H1 (cell line): ENCODE results near the gene ROBO2. TPM values are rescaled to one million over a fixed set of nuclear protein-coding genes. Genes with fewer than 3 reads are reported as not detected.
A peak's percentile ranks its signal among the peaks of the same experiment; 100 is the strongest.

ENCODE experiments used
- CTCF ChIA-PET: fragments of 300-600 bp; sonication (Branson Sonifier 250); formaldehyde crosslinking; loops from one replicate; lab custom pipeline; 2021; ENCODE audit not compliant: partially characterized antibody; lab: Charles Lee
- POLR2A ChIA-PET: fragments of 300-600 bp; sonication (Branson Sonifier 250); formaldehyde crosslinking; loops from one replicate; lab custom pipeline; 2021; ENCODE audit warnings: inconsistent platforms; ENCODE audit not compliant: partially characterized antibody; lab: Charles Lee
- DNase-seq, 2 experiments: peaks; one replicate each; pipeline versions ENCODE4 v3.0.0 to v3.0.0-alpha.2; 2010 to 2022; ENCODE audit warnings: low spot score in 2 of 2, low read depth in 1 of 2, mixed read lengths in 1 of 2
- FAIRE-seq: peaks from 2 replicates; lab custom pipeline; 2011; peaks lifted over from hg19 to GRCh38; lab: Jason Lieb, UNC
- H2AFZ ChIP-seq: 2 replicates; pipeline ENCODE4 v1.8.1; 2012; ENCODE audit warnings: low read length, inconsistent platforms
- H2AK5ac ChIP-seq: 2 replicates; pipeline ENCODE4 v1.6.1; 2013; ENCODE audit warnings: low read depth, low read length
- H2BK120ac ChIP-seq: replicated peaks from 2 replicates; pipeline ENCODE3; 2013; ENCODE audit warnings: low read depth, low read length, inconsistent platforms
- H2BK12ac ChIP-seq: 2 replicates; pipeline ENCODE4 v1.6.1; 2013; ENCODE audit warnings: low read depth, low read length
- H2BK15ac ChIP-seq: 2 replicates; pipeline ENCODE4 v1.6.1; 2013; ENCODE audit warnings: low read length
- H2BK20ac ChIP-seq: 2 replicates; pipeline ENCODE4 v1.6.1; 2013; ENCODE audit warnings: low read length
- H2BK5ac ChIP-seq: 2 replicates; pipeline ENCODE4 v1.6.1; 2013; ENCODE audit warnings: low read depth, low read length
- H3K14ac ChIP-seq: 2 replicates; pipeline ENCODE4 v1.6.1; 2013; ENCODE audit warnings: inconsistent platforms; ENCODE audit not compliant: insufficient read length
- H3K18ac ChIP-seq: 2 replicates; pipeline ENCODE4 v1.6.1; 2013; ENCODE audit warnings: low read length; ENCODE audit errors: extremely low read depth
- H3K23ac ChIP-seq: 2 replicates; pipeline ENCODE4 v1.6.1; 2013; ENCODE audit warnings: inconsistent platforms; ENCODE audit not compliant: insufficient read length
- H3K23me2 ChIP-seq: 2 replicates; pipeline ENCODE4 v1.6.1; 2013; ENCODE audit warnings: low read depth, low read length
- H3K27ac ChIP-seq: 2 replicates; pipeline ENCODE4 v1.6.1; 2011; ENCODE audit warnings: low read depth, low read length, inconsistent platforms
- H3K27me3 ChIP-seq, 4 experiments: replicated peaks in 1 of 4; 1 replicate in 1 of 4; 2 replicates in 3 of 4; pipeline versions ENCODE4 v1.6.1 to v1.8.1; 2011 to 2013; ENCODE audit warnings: low read length in 3 of 4, mild to moderate bottlenecking in 3 of 4, inconsistent platforms in 2 of 4, mixed read lengths in 2 of 4, moderate library complexity in 1 of 4; ENCODE audit not compliant: control insufficient read depth in 3 of 4, insufficient read depth in 3 of 4; ENCODE audit errors: extremely low read depth in 1 of 4
- H3K36me3 ChIP-seq, 4 experiments: 2 replicates each; pipeline versions ENCODE4 v1.6.1 to v1.8.1; 2011 to 2013; ENCODE audit warnings: mild to moderate bottlenecking in 4 of 4, low read length in 3 of 4, moderate library complexity in 2 of 4, control low read depth in 1 of 4, inconsistent platforms in 1 of 4; ENCODE audit not compliant: insufficient read depth in 4 of 4, control insufficient read depth in 2 of 4
- H3K4ac ChIP-seq: replicated peaks from 2 replicates; pipeline ENCODE3; 2013; ENCODE audit warnings: low read length, low read depth, mixed read lengths, inconsistent platforms; ENCODE audit not compliant: insufficient read length
- H3K4me1 ChIP-seq, 4 experiments: replicated peaks in 1 of 4; 1 replicate in 1 of 4; 2 replicates in 3 of 4; pipeline versions ENCODE4 v1.6.1 to v1.8.1; 2011 to 2013; ENCODE audit warnings: low read length in 3 of 4, inconsistent platforms in 2 of 4, mixed read lengths in 1 of 4; ENCODE audit not compliant: insufficient read depth in 4 of 4, control insufficient read depth in 3 of 4
- H3K4me2 ChIP-seq, 2 experiments: 2 replicates each; pipeline versions ENCODE4 v1.6.1 to v1.8.1; 2011 to 2013; ENCODE audit warnings: low read depth in 2 of 2, low read length in 2 of 2, control low read depth in 1 of 2, inconsistent platforms in 1 of 2, mild to moderate bottlenecking in 1 of 2; ENCODE audit not compliant: insufficient read depth in 1 of 2
- H3K4me3 ChIP-seq, 4 experiments: fragments of 200-600, 300-600 bp in 1 of 4; sonication (generic), shearing (Covaris generic), sonication (Bioruptor Twin) in 1 of 4; 2 replicates each; pipeline versions ENCODE4 v1.5.1 to v1.8.1; 2011 to 2016; ENCODE audit warnings: low read length in 4 of 4, low read depth in 3 of 4, control low read depth in 2 of 4, inconsistent platforms in 2 of 4, mild to moderate bottlenecking in 2 of 4, mixed read lengths in 1 of 4, moderate library complexity in 1 of 4; ENCODE audit not compliant: insufficient read depth in 2 of 4; ENCODE audit errors: extremely low read depth in 1 of 4
- H3K56ac ChIP-seq: replicated peaks from 2 replicates; pipeline ENCODE3; 2013; ENCODE audit warnings: low read depth, mild to moderate bottlenecking, mixed read lengths, low read length, inconsistent platforms; ENCODE audit not compliant: insufficient read length
- H3K79me1 ChIP-seq: 2 replicates; pipeline ENCODE4 v1.6.1; 2013; ENCODE audit warnings: low read depth, low read length, control low read depth
- H3K79me2 ChIP-seq, 2 experiments: 2 replicates each; pipeline versions ENCODE4 v1.6.1 to v1.8.1; 2012 to 2013; ENCODE audit warnings: low read length in 2 of 2, mild to moderate bottlenecking in 2 of 2, inconsistent platforms in 1 of 2; ENCODE audit not compliant: insufficient read depth in 2 of 2, control insufficient read depth in 1 of 2
- H3K9ac ChIP-seq, 4 experiments: replicated peaks in 1 of 4; 1 replicate in 1 of 4; 2 replicates in 3 of 4; pipeline versions ENCODE4 v1.6.1 to v1.8.1; 2011 to 2013; ENCODE audit warnings: low read depth in 3 of 4, low read length in 3 of 4, control low read depth in 2 of 4, mild to moderate bottlenecking in 2 of 4, moderate library complexity in 2 of 4, inconsistent platforms in 1 of 4; ENCODE audit errors: extremely low read depth in 1 of 4
- H3K9me3 ChIP-seq, 2 experiments: 2 replicates each; pipeline versions ENCODE4 v1.6.1 to v1.8.1; 2012 to 2013; ENCODE audit warnings: mild to moderate bottlenecking in 2 of 2, moderate library complexity in 2 of 2, control low read depth in 1 of 2, inconsistent platforms in 1 of 2, low read depth in 1 of 2, low read length in 1 of 2, mixed read lengths in 1 of 2; ENCODE audit not compliant: insufficient read depth in 2 of 2
- H4K20me1 ChIP-seq, 2 experiments: replicated peaks in 1 of 2; 2 replicates each; pipeline versions ENCODE3 to v1.8.1; 2011 to 2013; ENCODE audit warnings: inconsistent platforms in 2 of 2, low read length in 2 of 2, mild to moderate bottlenecking in 1 of 2; ENCODE audit not compliant: insufficient read depth in 2 of 2, control insufficient read depth in 1 of 2
- H4K5ac ChIP-seq: 2 replicates; pipeline ENCODE4 v1.6.1; 2013; ENCODE audit warnings: low read length, low read depth, mixed read lengths, inconsistent platforms; ENCODE audit not compliant: insufficient read length
- H4K8ac ChIP-seq: 2 replicates; pipeline ENCODE4 v1.8.0; 2013; ENCODE audit warnings: mild to moderate bottlenecking, moderate library complexity, low read length, inconsistent platforms; ENCODE audit not compliant: insufficient read depth; ENCODE audit errors: extremely low read depth
- H4K91ac ChIP-seq: replicated peaks from 2 replicates; pipeline ENCODE3; 2013; ENCODE audit warnings: low read length, mixed read lengths, inconsistent platforms; ENCODE audit not compliant: insufficient read length
- BCL11A ChIP-seq, 2 experiments: IDR thresholded peaks; one replicate each; pipeline ENCODE4 v1.6.1; 2011; ENCODE audit warnings: low read depth in 2 of 2, low read length in 2 of 2, mild to moderate bottlenecking in 2 of 2
- GABPA ChIP-seq: IDR thresholded peaks from 2 replicates; pipeline ENCODE4 v1.6.1; 2011; ENCODE audit warnings: mild to moderate bottlenecking, low read length, moderate library complexity, borderline replicate concordance; ENCODE audit not compliant: insufficient read depth
- RFX5 ChIP-seq: IDR thresholded peaks from 2 replicates; pipeline ENCODE4 v1.6.1; 2011; ENCODE audit warnings: low read depth, low read length, improper control_type of control experiment, borderline replicate concordance
- RXRA ChIP-seq: IDR thresholded peaks from 2 replicates; pipeline ENCODE4 v1.6.1; 2011; ENCODE audit warnings: low read depth, mild to moderate bottlenecking, low read length, moderate library complexity; ENCODE audit not compliant: insufficient read depth
- SAP30 ChIP-seq: fragments of 300-600 bp; sonication (generic); IDR thresholded peaks from 2 replicates; pipeline ENCODE4 v1.7.1; 2012; ENCODE audit warnings: low read length, moderate library complexity, mild to moderate bottlenecking, inconsistent platforms; ENCODE audit not compliant: insufficient read depth, insufficient replicate concordance
- TBP ChIP-seq: IDR thresholded peaks from 2 replicates; pipeline ENCODE4 v1.6.1; 2011; ENCODE audit warnings: low read depth, low read length, improper control_type of control experiment
- WGBS, 2 experiments: shearing (Covaris generic) in 1 of 2; methylation state at CpG; one replicate each; pipeline versions ENCODE4 v1.1.6 to v1.1.7; 2013 to 2015; ENCODE audit warnings: low lambda C conversion rate in 2 of 2, mixed read lengths in 2 of 2, inconsistent platforms in 1 of 2, low coverage in 1 of 2, missing lambda C conversion rate in 1 of 2; ENCODE audit not compliant: insufficient replicate concordance in 2 of 2, insufficient coverage in 1 of 2, insufficient read length in 1 of 2; ENCODE audit errors: extremely low coverage in 1 of 2, missing lambda C conversion rate in 1 of 2; 5-methylcytosine and 5-hydroxymethylcytosine counted together
- polyA plus RNA-seq, 7 experiments: library from polyadenylated mRNA; depleted of rRNA in 3 of 7; stranded (reverse) in 5 of 7; unstranded in 2 of 7; fragments of >200 nt in 5 of 7; fragments of 200-250 nt in 2 of 7; gene quantifications; 1 replicate in 5 of 7; 2 replicates in 1 of 7; 4 replicates in 1 of 7; pipeline versions ENCODE4 v1.2.1 to v1.2.3, GENCODE V29; 2011 to 2013; ENCODE audit warnings: missing spikeins in 2 of 7, mixed read lengths in 2 of 7
- total RNA-seq: library from RNA; stranded (reverse); fragmentation: NEBNext Ultra II Directional; extraction: Animal tissue kit (Norgen Biotek cat#: 25700); gene quantifications from 2 replicates; pipeline ENCODE4 v1.2.1, GENCODE V29; 2021
- TF ChIP-seq, protein P1 (sequence below), 3 experiments: IDR thresholded peaks; 1 replicate in 2 of 3; 2 replicates in 1 of 3; pipeline versions ENCODE4 v1.5.1 to v1.6.1; 2011; ENCODE audit warnings: low read length in 3 of 3, mild to moderate bottlenecking in 3 of 3, inconsistent platforms in 2 of 3, low read depth in 1 of 3, moderate library complexity in 1 of 3; ENCODE audit not compliant: insufficient read depth in 1 of 3; ENCODE audit errors: control extremely low read depth in 1 of 3

ROBO2 gene
- total and polyA plus RNA-seq, 2 of the 8 experiments (the other 6 are each of a cell fraction or from before 2014, with no cell fraction given), result 1.5 to 2.9 TPM

GRCh38 chr3:77313843-77314242 is 273.9 kb downstream of the ROBO2 start:
- Histone ChIP-seq H3K4ac (no peak overlapping the region), H4K8ac (no peak overlapping the region), H3K27me3 (peaks cover 0 to 1% (median 0%) of the 10 kb centered on the region in 4 experiments; a peak in 1 of 7 replicates), H3K23me2 (no peaks in the 10 kb centered on the region), H2BK120ac (no peak overlapping the region), H3K4me2 (no peak overlapping the region), H3K23ac (no peak overlapping the region), H3K56ac (no peak overlapping the region), H2AFZ (no peak overlapping the region), H3K4me1 (no peaks in the 10 kb centered on the region), H3K18ac (no peak overlapping the region), H3K14ac (no peak overlapping the region), H3K9ac (no peak overlapping the region), H4K5ac (no peak overlapping the region), H4K91ac (peak overlapping the region; percentile 55), H3K36me3 (no peaks in the 10 kb centered on the region), H2BK20ac (no peak overlapping the region), H3K79me2 (no peaks in the 10 kb centered on the region), H3K79me1 (no peaks in the 10 kb centered on the region), H3K27ac (no peak overlapping the region), H2BK5ac (no peak overlapping the region), H2AK5ac (no peak overlapping the region), H2BK15ac (no peak overlapping the region), H4K20me1 (no peaks in the 10 kb centered on the region), H2BK12ac (no peak overlapping the region), H3K4me3 (no peak overlapping the region), H3K9me3 (no peaks in the 10 kb centered on the region)
- FAIRE-seq (no peak), DNase-seq (no peak)
- WGBS, 2 experiments, result 93% methylated on average over 3 of the region's 3 CpGs; no CpG with 5 or more reads in 1 of the 2 experiments
- TF ChIP-seq RFX5, result no peak
- no peak for TF ChIP-seq BCL11A (IDR thresholded peaks at IDR 0.05; ENCODE audit: low read depth in 2 of 2, low read length in 2 of 2)
- TF ChIP-seq, protein P1, sequence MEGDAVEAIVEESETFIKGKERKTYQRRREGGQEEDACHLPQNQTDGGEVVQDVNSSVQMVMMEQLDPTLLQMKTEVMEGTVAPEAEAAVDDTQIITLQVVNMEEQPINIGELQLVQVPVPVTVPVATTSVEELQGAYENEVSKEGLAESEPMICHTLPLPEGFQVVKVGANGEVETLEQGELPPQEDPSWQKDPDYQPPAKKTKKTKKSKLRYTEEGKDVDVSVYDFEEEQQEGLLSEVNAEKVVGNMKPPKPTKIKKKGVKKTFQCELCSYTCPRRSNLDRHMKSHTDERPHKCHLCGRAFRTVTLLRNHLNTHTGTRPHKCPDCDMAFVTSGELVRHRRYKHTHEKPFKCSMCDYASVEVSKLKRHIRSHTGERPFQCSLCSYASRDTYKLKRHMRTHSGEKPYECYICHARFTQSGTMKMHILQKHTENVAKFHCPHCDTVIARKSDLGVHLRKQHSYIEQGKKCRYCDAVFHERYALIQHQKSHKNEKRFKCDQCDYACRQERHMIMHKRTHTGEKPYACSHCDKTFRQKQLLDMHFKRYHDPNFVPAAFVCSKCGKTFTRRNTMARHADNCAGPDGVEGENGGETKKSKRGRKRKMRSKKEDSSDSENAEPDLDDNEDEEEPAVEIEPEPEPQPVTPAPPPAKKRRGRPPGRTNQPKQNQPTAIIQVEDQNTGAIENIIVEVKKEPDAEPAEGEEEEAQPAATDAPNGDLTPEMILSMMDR (IDR thresholded peaks at IDR 0.05; ENCODE audit: control extremely low read depth in 1 of 3, insufficient read depth in 1 of 3, low read depth in 1 of 3, low read length in 3 of 3), result no peak
- no peak for TF ChIP-seq RXRA
- no peak for TF ChIP-seq SAP30
- no peak for TF ChIP-seq TBP
- TF ChIP-seq GABPA, result no peak
- POLR2A ChIA-PET, result no interaction called here
- CTCF ChIA-PET, result no interaction called here
